SKM-1 treated with dmso at 0.1 percent for 144 hours (cell line): ENCODE data around the gene OR6X1.

Experiments used
- DNase-seq: peaks from one replicate; lab custom pipeline; 2025; ENCODE audit not compliant: unreplicated experiment; lab: John Stamatoyannopoulos, UW

The OR6X1 gene, protein sequence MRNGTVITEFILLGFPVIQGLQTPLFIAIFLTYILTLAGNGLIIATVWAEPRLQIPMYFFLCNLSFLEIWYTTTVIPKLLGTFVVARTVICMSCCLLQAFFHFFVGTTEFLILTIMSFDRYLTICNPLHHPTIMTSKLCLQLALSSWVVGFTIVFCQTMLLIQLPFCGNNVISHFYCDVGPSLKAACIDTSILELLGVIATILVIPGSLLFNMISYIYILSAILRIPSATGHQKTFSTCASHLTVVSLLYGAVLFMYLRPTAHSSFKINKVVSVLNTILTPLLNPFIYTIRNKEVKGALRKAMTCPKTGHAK

DNA sequence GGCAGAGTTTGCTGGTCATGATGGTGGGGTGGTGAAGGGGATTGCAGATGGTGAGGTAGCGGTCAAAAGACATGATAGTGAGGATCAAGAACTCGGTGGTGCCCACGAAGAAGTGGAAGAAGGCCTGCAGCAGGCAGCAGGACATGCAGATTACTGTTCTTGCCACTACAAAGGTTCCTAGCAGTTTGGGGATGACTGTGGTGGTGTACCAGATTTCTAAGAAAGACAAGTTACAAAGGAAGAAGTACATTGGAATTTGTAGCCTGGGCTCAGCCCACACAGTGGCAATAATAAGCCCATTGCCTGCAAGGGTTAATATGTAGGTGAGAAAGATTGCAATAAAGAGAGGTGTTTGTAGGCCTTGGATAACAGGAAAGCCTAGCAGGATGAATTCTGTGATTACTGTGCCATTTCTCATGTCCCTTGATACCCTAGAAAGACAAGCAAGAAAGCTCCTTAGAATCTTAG, at the start of gene OR6X1:
TSS of gene OR6X1 (minus strand) at position 418 of the 468 bp plus-strand sequence. CDS start at position 418, 0 bp downstream.
- DNase-seq: no peak

DNA sequence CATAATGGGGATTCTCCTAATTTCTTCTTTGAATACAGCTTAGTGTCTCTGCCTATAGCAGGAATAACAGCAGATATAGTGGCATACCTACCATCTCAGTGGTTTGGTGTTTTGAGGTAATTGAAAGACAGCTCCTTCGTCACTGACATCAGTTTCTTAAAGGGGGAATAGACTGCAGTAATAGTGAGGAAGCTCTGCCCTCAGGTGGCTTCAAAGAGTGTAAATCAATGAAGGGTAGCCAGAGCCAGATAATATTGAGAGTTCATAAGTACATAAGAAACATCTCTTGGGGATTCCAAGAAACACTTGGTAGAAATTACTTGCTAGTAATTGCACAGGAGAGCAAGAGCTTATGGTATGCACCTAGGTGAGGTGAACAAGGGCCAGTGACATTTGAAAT, 47.4 kb upstream of the OR6X1 start:
- DNase-seq: no peak

DNA sequence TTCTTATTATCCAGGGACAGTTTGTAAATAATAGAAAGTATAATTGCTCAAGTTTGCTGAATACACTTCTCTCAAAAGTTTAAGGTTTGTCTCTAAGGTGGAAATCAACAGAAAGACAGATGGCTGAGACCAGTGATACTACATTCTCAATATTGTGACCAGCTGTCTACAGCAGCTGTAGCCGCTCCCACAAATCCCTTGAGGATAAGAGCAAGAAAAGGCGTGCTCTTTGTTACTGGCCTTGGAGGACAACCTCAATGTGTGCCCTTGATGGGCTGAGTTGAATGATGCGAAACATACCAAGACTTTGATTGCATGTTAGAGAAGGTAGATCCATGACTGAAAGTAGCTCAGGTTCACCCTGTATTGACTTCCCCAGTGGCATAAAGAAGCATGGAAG, 45.7 kb upstream of the OR6X1 start:
- DNase-seq: no peak

DNA sequence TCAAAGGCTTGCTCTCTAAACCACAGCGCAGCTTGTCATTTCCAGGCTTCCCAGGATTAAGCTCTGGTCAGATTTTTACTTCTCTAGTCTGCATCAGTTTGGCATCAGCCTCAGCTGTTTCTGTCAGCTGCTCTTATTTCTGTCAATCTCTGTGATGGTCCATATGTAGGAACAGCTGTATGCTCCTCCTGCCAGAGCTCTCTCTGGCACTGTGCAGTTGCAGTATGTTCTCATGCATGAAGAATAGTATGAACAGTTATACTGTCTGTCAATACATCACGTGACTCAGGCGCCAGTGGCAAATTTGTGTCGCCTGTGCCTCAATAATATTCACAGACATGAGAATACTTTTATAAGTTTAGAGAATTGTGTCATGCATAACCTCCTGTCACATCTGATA, 45.1 kb upstream of the OR6X1 start:
- DNase-seq: no peak

DNA sequence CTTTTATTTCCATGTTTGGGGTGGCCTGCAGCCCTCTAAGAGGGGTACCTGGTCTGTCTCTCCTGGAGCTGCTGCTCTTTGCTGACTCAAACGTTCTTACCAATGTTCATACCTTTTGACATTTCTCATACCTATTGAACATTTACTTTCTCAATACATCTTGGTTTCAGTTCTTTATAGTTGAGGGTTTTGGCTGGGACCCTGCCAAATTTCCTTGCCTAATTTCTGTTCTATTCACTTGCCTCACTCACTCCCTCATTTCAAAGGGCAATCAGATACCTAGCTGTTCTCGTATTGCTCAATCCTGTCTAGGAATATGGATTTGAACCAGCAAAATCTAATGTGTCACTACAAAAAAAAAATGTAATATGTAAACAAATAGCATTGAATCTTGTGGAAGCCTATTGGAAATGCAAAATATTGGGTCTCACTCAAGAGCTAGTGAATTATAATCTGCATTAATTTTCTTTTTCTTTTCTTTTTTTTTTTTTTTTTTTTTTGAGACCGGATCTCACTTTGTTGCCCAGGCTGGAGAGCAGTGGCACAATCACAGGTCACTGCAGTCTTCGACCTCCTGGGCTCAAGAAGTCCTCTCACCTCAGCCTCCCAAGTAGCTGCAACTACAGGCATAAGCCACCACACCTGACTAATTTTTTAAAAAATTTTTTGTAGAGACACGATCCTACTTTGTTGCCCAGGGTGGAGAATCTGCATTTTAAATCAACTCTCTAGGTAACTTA, 44.4 kb upstream of the OR6X1 start:
- DNase-seq: no peak

DNA sequence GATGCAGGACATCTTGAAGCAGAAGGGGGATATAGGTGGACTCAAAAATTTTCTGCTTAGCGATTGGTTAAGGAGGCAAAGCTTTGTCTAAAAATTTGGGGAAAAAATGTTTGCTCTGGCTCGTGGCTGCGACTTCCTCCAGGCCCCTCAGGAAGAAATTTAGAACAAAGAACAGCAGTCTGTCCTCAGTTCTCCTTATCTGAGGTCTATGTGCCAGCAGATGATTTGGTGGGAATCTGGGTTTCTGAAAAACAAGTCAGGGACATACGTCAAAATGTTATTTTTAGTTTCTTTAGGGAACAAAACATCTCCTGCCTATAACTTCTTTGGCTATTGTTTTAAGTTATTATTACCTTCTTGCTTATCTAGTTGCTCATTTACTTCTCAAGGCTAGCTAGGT, 43.8 kb upstream of the OR6X1 start:
- DNase-seq: no peak

DNA sequence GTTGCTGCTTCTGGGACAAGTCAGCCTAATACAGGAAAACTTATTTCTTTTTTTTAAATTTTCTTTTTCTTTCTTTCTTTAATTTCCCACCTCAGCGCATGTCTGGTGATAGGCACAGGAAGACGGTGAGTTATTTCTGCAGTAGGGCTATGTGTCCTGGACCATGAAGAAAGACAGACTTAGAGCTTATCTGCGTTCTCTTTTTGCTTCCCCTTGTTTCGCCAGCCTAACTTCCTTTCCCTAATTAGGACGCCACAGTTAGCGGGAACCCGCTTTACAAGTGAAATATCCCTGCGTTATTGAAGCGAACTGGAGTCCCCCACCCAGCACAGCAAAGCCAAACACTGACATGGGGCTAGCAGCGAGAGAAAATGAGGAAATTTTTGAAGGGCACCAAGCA, 43.2 kb upstream of the OR6X1 start:
- peak; percentile 33 for DNase-seq

DNA sequence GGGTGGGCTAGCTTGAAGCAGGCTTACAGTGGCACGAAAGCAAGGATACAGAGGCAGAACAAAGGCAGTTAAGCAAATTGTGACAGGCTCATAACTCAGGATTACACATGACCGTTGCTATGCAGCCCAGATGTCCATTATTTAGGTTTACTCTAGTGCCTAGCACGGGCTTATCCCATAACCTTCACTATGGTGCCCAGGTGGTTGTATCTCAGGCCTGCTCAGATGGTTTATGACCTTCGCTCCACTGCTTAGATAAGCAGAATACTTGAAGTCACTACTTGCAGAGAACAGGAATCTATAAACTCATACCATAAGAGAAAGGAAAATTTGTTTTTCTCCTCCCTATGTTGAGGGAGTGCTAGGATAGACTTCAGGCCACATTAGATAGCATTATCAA, 42.8 kb upstream of the OR6X1 start:
- no peak for DNase-seq

DNA sequence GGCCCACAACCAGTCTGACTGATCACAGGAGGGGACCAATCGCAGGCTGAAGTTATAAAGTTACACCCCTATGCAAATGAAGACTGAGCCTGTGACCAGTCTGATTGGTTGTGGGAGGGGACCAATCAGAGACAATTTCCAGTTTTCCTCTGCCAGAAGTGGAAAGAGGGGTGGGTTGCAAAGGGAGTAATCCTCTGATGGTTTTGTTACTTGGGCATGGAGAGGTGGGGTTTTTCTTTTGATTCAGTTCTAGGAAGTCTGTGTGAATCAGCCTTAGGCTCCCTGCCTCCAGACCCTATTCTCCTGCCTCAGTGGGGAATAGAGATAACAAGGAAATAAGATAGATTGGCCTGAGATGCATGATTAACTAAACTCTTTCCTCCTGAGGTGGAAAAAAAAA, 41.9 kb upstream of the OR6X1 start:
- DNase-seq: no peak

DNA sequence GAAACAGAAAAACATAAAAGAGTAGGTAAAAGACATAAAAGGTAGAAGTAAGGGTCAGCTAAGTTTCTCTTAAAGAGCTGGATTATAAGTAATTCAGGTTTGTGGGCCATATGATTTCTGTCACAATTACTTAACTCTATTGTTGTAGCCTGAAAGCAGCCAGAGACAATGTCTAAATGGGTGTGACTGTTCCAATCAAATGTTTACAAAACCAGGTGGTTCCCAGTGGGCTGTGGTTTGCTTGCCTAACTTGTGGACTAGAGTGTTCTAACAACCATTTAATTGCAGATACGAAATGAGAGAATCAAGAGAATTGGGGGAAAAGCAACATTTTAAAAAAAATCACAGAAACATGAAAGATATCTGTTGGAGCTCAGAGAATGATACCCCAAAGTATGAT, 29.2 kb upstream of the OR6X1 start:
- no peak for DNase-seq

DNA sequence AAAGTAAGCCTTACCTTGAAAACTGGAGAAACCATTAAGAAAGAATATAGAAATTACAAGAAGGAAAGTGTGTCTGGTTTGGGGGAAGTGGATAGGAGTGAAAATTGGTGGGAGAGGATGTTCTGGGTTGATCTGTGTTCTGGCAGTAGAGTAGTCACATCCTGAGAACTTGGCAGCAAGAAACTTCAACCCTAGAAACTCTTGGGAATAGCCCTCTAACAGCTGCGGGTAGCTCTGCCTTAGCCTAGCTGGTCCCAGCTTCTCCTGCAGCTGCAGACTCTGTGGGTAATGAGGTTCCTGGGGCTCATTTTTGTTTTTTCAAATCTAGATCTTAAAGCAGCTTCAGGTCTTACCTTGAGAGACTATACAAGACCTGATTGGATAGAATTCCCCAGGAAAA, 24.2 kb upstream of the OR6X1 start:
- no peak for DNase-seq

DNA sequence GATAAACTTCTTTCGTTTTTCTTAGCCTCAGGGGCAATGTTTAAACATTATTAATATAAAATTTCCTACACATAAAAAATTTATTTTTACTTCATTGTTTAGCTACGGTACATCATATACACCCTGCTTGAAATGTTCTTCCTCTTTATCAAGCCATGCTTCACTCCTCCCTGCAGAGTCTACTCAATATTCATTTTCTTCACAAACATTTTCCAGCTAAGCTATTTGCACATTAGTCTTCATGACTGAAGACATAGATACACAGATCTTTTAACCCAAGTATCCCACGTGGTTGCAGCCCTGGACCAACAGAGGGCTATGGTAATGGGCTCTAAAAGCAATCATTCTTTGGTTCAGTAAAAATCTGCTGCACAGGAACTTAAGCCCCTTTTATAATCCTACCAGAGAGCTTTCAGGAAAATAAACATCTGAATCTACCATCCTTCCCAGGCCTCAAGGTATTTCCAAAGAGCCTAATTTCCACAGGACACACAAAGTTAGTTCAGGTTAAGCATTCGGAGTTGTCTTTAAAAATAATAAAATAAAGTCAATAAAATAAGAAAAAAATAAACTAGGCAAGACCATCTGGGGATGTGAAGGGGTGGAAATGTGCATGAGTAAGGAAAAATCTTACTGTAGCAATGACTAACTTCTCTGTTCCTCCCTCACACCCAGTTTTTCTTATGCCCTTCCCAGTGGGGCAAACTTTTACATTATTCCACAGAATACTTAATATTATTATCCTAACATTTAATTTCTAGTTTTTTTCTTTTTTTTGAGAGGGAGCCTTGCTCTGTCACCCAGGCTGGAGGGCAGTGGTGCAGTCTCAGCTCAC, 21.6 kb upstream of the OR6X1 start:
- no peak for DNase-seq

DNA sequence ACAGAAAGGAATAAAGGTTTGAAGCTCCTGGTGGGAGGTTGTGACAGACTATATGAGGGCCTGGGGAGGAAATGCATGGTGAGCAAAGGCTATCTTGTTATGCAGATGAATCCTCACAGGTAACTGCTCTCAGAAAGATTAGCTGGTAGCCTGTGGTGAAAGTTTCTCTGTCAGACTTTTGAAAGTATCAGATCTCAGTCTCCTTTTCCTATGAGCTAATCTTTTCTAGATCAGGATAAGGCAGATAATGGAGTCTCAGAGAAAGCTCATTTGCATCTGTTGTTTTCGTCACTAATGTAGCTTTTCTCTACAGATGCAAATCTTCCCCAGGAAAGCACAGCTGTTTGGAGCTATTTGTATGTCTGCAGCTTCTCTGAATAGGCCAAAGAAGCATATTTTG, 21.0 kb upstream of the OR6X1 start:
- DNase-seq: no peak

DNA sequence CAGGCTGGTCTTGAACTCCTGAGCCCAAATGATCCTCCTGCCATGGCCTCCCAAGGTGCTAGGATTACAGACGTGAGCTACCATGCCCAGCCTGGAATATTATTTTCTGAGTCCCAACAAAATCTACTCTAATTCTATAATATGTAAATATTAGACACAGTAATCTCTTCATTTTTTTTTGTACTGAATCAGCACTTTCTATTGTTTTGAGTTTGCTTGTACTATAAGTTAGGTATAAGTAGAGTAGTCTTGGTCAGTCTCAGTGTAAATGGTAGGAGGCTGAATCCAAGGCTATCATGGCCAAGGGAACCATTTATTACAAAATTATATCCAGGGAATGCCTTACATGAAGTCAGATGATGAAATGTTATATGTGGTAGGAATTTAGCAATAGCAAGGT, 19.6 kb upstream of the OR6X1 start:
- no peak for DNase-seq

DNA sequence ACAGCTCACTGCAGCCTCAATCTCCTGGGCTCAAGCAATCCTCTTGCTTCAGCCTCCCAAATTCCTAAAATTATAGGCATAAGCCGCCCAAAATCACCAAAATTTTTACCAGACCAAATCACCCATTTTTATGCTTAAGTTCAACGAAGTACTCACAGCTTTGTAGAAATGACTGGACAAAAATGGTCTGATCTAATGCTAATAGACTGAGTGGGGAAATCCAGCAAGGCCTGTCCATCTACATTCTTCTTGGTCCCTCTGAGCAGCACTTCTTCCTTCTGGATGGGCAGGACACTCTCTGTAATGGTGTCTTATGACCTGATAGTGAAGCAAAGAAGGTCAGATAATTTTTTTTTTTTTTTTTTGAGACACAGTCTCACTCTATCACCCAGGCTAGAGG, 18.7 kb upstream of the OR6X1 start:
- no peak for DNase-seq

DNA sequence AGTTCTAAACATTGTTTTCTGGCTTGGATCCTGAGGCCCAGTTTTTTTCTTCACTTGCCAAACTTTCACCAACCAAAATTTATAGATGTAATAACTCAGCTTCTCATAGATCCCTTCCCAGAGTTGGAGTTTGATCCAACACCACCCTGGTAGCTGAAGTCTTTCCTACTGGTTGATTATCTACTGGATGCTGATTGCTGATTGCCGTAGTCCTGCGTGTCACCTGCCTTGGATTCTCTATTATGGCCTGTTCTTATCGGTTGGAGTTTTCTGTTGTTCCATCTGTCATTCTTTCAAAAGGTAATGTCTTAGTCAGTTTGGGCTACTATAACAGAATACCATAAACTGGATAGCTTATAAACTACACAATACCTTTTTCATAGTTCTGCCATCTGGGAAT, 17.3 kb upstream of the OR6X1 start:
- no peak for DNase-seq

DNA sequence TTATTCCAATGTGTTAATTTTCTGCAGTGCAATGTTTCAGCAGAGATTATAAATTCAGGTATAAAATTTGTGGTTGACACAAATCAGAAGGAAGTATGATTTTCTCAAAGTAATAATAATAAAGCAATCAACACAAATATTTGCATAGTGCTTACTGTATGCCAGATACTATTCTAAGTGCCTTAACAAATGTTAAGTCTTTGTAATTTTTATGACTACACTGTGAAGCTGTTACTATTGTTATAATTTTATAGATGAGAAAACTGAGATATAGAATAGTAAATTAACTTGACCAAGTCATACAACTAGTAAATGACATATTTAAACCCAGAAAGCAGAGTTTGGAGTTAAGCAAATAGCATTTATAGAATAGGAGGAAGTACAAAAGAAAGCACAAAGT, 16.4 kb upstream of the OR6X1 start:
- DNase-seq: no peak

DNA sequence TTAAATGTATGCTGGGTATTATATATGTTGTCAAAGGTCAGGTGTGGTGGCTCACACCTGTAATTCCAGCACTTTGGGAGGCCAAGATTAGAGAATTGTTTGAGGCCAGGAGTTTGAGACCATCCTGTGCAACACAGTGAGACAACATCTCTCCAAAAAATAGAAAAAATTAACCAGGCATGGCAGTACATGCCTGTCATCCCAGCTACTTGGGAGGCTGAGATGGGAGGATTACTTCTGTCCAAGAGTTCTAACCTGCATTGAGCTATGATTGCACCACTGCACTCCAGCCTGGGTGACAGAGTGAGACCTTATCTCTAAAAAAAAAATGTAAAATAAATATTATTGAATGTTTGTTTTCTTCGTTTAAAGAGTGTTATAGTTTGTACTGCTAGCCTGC, 11.3 kb upstream of the OR6X1 start:
- no peak for DNase-seq

DNA sequence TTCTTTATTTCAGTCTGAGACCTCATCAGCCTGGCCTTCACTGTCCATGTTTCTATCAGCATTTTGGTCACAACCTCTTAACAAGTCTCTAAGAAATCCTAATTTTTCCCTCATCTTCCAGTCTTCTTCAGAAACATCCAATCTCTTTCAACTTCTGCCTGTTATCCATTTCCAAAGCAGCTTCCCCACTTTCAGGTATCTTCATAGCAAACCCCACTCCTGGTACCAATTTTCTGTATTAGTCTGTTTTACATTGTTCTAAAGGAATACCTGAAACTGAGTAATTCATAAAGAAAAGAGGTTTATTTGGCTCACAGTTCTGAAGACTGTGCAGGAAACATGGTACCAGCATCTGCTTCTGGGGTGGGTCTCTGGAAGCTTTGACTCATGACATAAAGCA, 8.1 kb upstream of the OR6X1 start:
- DNase-seq: no peak

DNA sequence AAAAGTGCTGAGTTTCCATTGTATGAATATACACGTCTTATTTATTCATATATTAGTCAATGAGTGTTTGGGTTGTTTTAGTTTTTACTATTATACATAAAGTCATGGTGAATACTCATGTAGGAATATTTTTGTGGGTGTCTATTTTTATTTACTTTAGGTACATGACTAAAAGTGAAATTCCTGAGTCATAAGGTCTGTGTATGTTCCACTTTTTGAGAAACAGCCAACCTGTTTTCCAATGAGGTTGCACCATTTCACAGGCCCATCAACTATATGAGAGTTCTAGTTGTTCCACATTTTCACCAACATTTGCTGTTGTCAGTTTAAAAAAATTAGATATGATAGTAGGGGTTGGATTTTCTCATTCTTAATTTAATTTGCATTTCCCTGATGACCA, 6.6 kb upstream of the OR6X1 start:
- DNase-seq: no peak

DNA sequence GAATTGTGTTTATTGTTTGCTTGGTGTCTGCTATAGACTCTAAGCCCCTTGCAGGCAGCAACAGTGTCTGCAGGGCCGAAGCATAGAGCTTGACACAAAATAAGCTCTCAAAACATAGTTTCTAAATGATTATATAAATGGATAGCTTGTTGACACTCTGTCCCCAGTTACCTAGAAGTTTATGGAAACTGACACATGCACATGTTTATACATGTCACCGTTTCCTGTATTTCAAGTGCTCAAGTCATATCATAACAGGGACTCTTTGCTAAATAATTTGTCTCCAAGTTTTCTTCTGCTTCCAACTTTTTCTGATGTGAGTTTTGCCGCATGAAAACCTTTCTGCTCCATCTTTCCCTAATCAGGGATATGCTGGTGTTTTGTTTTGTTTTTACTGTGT, 3.7 kb upstream of the OR6X1 start:
- DNase-seq: no peak

DNA sequence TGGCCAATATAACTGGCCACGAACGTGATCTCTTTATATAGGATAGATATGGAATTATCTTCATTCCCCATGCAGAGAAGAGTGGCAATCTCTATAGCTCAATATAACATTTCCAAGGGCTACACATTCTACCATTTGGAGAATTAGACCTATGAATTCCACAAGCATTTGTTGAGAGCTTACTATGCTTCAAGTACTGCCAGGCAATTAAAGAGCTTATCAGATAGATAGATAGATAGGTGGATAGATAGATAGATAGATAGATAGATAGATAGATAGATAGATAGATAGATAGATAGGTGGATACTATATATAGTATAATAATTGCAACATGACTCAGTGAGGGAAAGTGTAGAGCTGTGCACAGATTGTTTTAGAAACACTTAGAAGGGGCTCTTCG, 1.5 kb upstream of the OR6X1 start:
- no peak for DNase-seq
